ELR (cell line): ENCODE measurements around the gene DLL1.
A peak's percentile ranks its signal among the peaks of the same experiment; 100 is the strongest.

Experiments
- DNase-seq: peaks from one replicate; pipeline ENCODE4 v3.0.0-alpha.2; 2015; ENCODE audit warnings: low read depth

The DLL1 gene

GRCh38 chr6:170295510-170296422, 4.9 kb upstream of the DLL1 start:
- peak; percentile 23 for DNase-seq

- no peak for DNase-seq
Measured at GRCh38 chr6:170294813-170295509, 4.1 kb upstream of the DLL1 start.

GRCh38 chr6:170294298-170294730, 3.4 kb upstream of the DLL1 start:
- no peak for DNase-seq

- DNase-seq, result no peak
Measured at GRCh38 chr6:170293341-170294231, 2.7 kb upstream of the DLL1 start.

- DNase-seq, result peak; percentile 20
Measured at GRCh38 chr6:170292407-170293158, 1.7 kb upstream of the DLL1 start.

GRCh38 chr6:170292111-170292406, 1.2 kb upstream of the DLL1 start:
- DNase-seq, result no peak

- peak; percentile 39 for DNase-seq
Measured at GRCh38 chr6:170291271-170292110, 613 bp upstream of the DLL1 start.

- no peak for DNase-seq
Measured at GRCh38 chr6:170289951-170290295, 955 bp downstream of the DLL1 start.

GRCh38 chr6:170289180-170289931, 1.5 kb downstream of the DLL1 start:
- no peak for DNase-seq

- DNase-seq, result no peak
Measured at GRCh38 chr6:170288852-170289179, 2.1 kb downstream of the DLL1 start.

GRCh38 chr6:170288091-170288631, 2.7 kb downstream of the DLL1 start:
- DNase-seq, result no peak

GRCh38 chr6:170287371-170287876, 3.5 kb downstream of the DLL1 start:
- no peak for DNase-seq

- DNase-seq, result no peak
Measured at GRCh38 chr6:170286934-170287265, 4.0 kb downstream of the DLL1 start.

- no peak for DNase-seq
Measured at GRCh38 chr6:170286246-170286933, 4.5 kb downstream of the DLL1 start.

GRCh38 chr6:170285482-170285881, 5.4 kb downstream of the DLL1 start:
- DNase-seq, result no peak

GRCh38 chr6:170284866-170285469, 5.9 kb downstream of the DLL1 start:
- no peak for DNase-seq

- DNase-seq, result no peak
Measured at GRCh38 chr6:170284126-170284773, 6.6 kb downstream of the DLL1 start.
